ENCODE data around the gene RSPH4A.

DNA sequence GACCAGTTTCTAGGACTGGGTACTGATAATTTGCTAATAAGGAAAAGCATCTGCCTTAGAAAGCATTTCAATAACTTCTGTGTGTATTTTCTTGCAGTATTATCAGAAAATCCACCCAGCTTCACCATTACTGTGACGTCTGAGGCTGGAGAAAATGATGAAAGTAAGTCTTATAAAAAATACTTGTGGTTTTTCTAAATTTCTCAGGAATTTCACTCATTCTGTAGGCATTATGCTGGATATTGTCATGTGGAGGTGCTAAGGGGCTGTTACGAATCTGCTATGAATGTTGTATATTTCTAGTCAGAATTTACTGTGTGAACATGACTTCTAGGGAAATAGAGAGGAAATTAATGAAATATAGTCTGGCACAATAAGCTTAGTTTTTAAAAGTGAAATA lies 36.1 kb upstream of the RSPH4A start:
- TF ChIP-seq, protein P1, sequence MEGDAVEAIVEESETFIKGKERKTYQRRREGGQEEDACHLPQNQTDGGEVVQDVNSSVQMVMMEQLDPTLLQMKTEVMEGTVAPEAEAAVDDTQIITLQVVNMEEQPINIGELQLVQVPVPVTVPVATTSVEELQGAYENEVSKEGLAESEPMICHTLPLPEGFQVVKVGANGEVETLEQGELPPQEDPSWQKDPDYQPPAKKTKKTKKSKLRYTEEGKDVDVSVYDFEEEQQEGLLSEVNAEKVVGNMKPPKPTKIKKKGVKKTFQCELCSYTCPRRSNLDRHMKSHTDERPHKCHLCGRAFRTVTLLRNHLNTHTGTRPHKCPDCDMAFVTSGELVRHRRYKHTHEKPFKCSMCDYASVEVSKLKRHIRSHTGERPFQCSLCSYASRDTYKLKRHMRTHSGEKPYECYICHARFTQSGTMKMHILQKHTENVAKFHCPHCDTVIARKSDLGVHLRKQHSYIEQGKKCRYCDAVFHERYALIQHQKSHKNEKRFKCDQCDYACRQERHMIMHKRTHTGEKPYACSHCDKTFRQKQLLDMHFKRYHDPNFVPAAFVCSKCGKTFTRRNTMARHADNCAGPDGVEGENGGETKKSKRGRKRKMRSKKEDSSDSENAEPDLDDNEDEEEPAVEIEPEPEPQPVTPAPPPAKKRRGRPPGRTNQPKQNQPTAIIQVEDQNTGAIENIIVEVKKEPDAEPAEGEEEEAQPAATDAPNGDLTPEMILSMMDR (IDR thresholded peaks at IDR 0.05; ENCODE audit: poor library complexity, severe bottlenecking), result no peak
- no peak for TF ChIP-seq TAF1 (IDR thresholded peaks at IDR 0.05; ENCODE audit: low read depth)
